GM23338 (cell line): Measurements from ENCODE around the gene ZBTB46. TPM values are rescaled to one million over a fixed set of nuclear protein-coding genes. Genes with fewer than 3 reads are reported as not detected.

Experiments used
- ATAC-seq: fragments of 200-7000 bp; cut with Tn5 transposase; 3 replicates; pipeline ENCODE4 v1.9.1; 2020
- DNase-seq: peaks from one replicate; pipeline ENCODE4 v3.0.0-alpha.2; 2015; ENCODE audit warnings: low spot score
- H2AFZ ChIP-seq: fragments of 200-600 bp; sonication (generic); 2 replicates; pipeline ENCODE4 v1.8.0; 2016; ENCODE audit warnings: antibody characterized with exemption, mild to moderate bottlenecking, moderate library complexity
- H3F3A ChIP-seq: fragments of 200-600 bp; sonication (generic); replicated peaks from 2 replicates; pipeline ENCODE4 v1.8.0; 2017; ENCODE audit warnings: antibody characterized with exemption, mixed run types, low read depth
- H3K27ac ChIP-seq: fragments of 200-600 bp; sonication (generic); 2 replicates; pipeline ENCODE4 v1.6.1; 2016; ENCODE audit warnings: low read depth
- H3K27me3 ChIP-seq: fragments of 200-600 bp; sonication (generic); 2 replicates; pipeline ENCODE4 v1.8.0; 2016; ENCODE audit warnings: mild to moderate bottlenecking, mixed run types, moderate library complexity; ENCODE audit not compliant: insufficient read depth
- H3K36me3 ChIP-seq: fragments of 200-600 bp; sonication (generic); 2 replicates; pipeline ENCODE4 v1.8.0; 2016; ENCODE audit warnings: mild to moderate bottlenecking; ENCODE audit not compliant: insufficient read depth
- H3K4me1 ChIP-seq: fragments of 200-600 bp; sonication (generic); 2 replicates; pipeline ENCODE4 v1.8.0; 2016; ENCODE audit warnings: mild to moderate bottlenecking, moderate library complexity; ENCODE audit not compliant: insufficient read depth
- H3K4me2 ChIP-seq: fragments of 200-600 bp; sonication (generic); 2 replicates; pipeline ENCODE4 v1.7.1; 2017; ENCODE audit warnings: mixed run types
- H3K4me3 ChIP-seq: fragments of 200-600 bp; sonication (generic); 2 replicates; pipeline ENCODE4 v1.6.1; 2016; ENCODE audit warnings: mixed run types
- H3K79me2 ChIP-seq: fragments of 200-600 bp; sonication (generic); replicated peaks from 2 replicates; pipeline ENCODE4 v1.8.0; 2017; ENCODE audit warnings: mild to moderate bottlenecking; ENCODE audit not compliant: insufficient read depth
- H3K9me2 ChIP-seq: fragments of 200-600 bp; sonication (generic); 2 replicates; pipeline ENCODE4 v1.8.0; 2017; ENCODE audit not compliant: insufficient read depth
- H4K20me1 ChIP-seq: fragments of 200-600 bp; sonication (generic); replicated peaks from 2 replicates; pipeline ENCODE4 v1.8.0; 2017; ENCODE audit warnings: mild to moderate bottlenecking; ENCODE audit not compliant: insufficient read depth
- H3K27ac Mint-ChIP-seq: 2 replicates; pipeline ENCODE4 v1.8.0; 2020; ENCODE audit warnings: inconsistent platforms, mild to moderate bottlenecking, moderate library complexity, mixed read lengths
- H3K27me3 Mint-ChIP-seq: 3 replicates; pipeline ENCODE4 v1.8.0; 2022; ENCODE audit warnings: low read depth, mild to moderate bottlenecking, moderate library complexity, mixed read lengths, inconsistent platforms; ENCODE audit not compliant: insufficient read depth, poor library complexity
- H3K36me3 Mint-ChIP-seq: 3 replicates; pipeline ENCODE4 v1.8.0; 2021; ENCODE audit warnings: low read depth, mild to moderate bottlenecking, inconsistent platforms, moderate library complexity, mixed read lengths
- H3K4me1 Mint-ChIP-seq: 3 replicates; pipeline ENCODE4 v1.8.0; 2020; ENCODE audit warnings: mild to moderate bottlenecking, inconsistent platforms, mixed read lengths
- H3K4me3 Mint-ChIP-seq: 3 replicates; pipeline ENCODE4 v1.8.0; 2021; ENCODE audit warnings: moderate library complexity, mild to moderate bottlenecking, inconsistent platforms, mixed read lengths
- H3K9me3 Mint-ChIP-seq: 3 replicates; pipeline ENCODE4 v1.8.0; 2020; ENCODE audit warnings: moderate library complexity, mild to moderate bottlenecking, inconsistent platforms, mixed read lengths
- CREB1 ChIP-seq: fragments of 250-450 bp; sonication (Bioruptor Pico); IDR thresholded peaks from 2 replicates; pipeline ENCODE4 v1.5.0; 2020; ENCODE audit warnings: low read depth, mild to moderate bottlenecking, moderate library complexity
- CTCF ChIP-seq, 2 experiments: fragments of 200-600 bp in 1 of 2; sonication (generic) in 1 of 2; conservative IDR thresholded peaks; 2 replicates each; pipeline versions ENCODE4 v1.5.1 to v1.6.1; 2016 to 2017; ENCODE audit warnings: antibody characterized with exemption in 2 of 2, low read depth in 2 of 2, mild to moderate bottlenecking in 2 of 2, moderate library complexity in 1 of 2
- ETS1 ChIP-seq: IDR thresholded peaks from 2 replicates; pipeline ENCODE4 v1.6.1; 2016; ENCODE audit warnings: antibody characterized with exemption
- EZH2 ChIP-seq: fragments of 200-600 bp; sonication (generic); IDR thresholded peaks from one replicate; pipeline ENCODE4 v1.8.0; 2017; ENCODE audit warnings: antibody characterized with exemption, mild to moderate bottlenecking, low read depth; ENCODE audit not compliant: unreplicated experiment
- EZH2phosphoT487 ChIP-seq: fragments of 200-600 bp; sonication (generic); IDR thresholded peaks from one replicate; pipeline ENCODE4 v1.8.1; 2018; ENCODE audit warnings: antibody characterized with exemption; ENCODE audit not compliant: unreplicated experiment
- JUNB ChIP-seq: IDR thresholded peaks from one replicate; pipeline ENCODE4 v1.6.1; 2016; ENCODE audit warnings: antibody characterized with exemption; ENCODE audit not compliant: unreplicated experiment
- NANOG ChIP-seq: IDR thresholded peaks from 2 replicates; pipeline ENCODE4 v1.6.1; 2016; ENCODE audit warnings: antibody characterized with exemption, borderline replicate concordance
- POLR2AphosphoS5 ChIP-seq: IDR thresholded peaks from 2 replicates; pipeline ENCODE4 v1.6.1; 2016; ENCODE audit warnings: antibody characterized with exemption, low read depth
- REST ChIP-seq: IDR thresholded peaks from one replicate; pipeline ENCODE4 v1.6.1; 2018; ENCODE audit warnings: antibody characterized with exemption; ENCODE audit not compliant: unreplicated experiment
- STAT1 ChIP-seq: IDR thresholded peaks from one replicate; pipeline ENCODE4 v1.6.1; 2016; ENCODE audit warnings: antibody characterized with exemption; ENCODE audit not compliant: unreplicated experiment
- ZNF114 ChIP-seq: fragments of 250-450 bp; sonication (Bioruptor Pico); IDR thresholded peaks from 2 replicates; pipeline ENCODE4 v1.5.0; 2020; ENCODE audit warnings: mild to moderate bottlenecking, moderate library complexity
- ZNF331 ChIP-seq: fragments of 250-450 bp; sonication (Bioruptor Pico); IDR thresholded peaks from 2 replicates; pipeline ENCODE4 v1.5.0; 2020; ENCODE audit warnings: low read depth, mild to moderate bottlenecking, moderate library complexity
- ZNF462 ChIP-seq: fragments of 250-450 bp; sonication (Bioruptor Pico); IDR thresholded peaks from 2 replicates; pipeline ENCODE4 v1.5.0; 2020; ENCODE audit warnings: mild to moderate bottlenecking, moderate library complexity
- polyA plus RNA-seq: library from polyadenylated mRNA; unstranded; fragments of >200 nt; fragmentation: Nextera tagmentation; extraction: Ambion mirVana; gene quantifications from 2 replicates; pipeline ENCODE4 v1.2.1, GENCODE V29; 2016
- total RNA-seq: library from RNA; depleted of rRNA; stranded (reverse); fragments of >200 nt; shearing (Covaris generic); gene quantifications from 2 replicates; pipeline ENCODE4 v1.2.3, GENCODE V29; 2014

The ZBTB46 gene
- total and polyA plus RNA-seq, 2 experiments from 2014 or later, result 3.2 to 26.9 TPM

GRCh38 chr20:63765902-63766301 lies 65.2 kb downstream of the ZBTB46 start:
- no peaks in the 10 kb centered on the region for H3K27me3 ChIP-seq
- H2AFZ ChIP-seq, result no peak overlapping the region
- H3K4me2 ChIP-seq, result no peak overlapping the region
- ATAC-seq (no peak), DNase-seq (no peak)
- no peak for TF ChIP-seq ZNF462 (CRISPR knock-in tag)
- TF ChIP-seq JUNB, result no peak
- no peak for TF ChIP-seq CTCF (conservative IDR thresholded peaks at IDR 0.05; ENCODE audit: low read depth in 2 of 2)
- no peak for TF ChIP-seq STAT1
- no peak for TF ChIP-seq ZNF114 (CRISPR knock-in tag)
- no peak for TF ChIP-seq POLR2AphosphoS5
- no peak for TF ChIP-seq ZNF331 (CRISPR knock-in tag)
- no peak for TF ChIP-seq EZH2phosphoT487
- TF ChIP-seq CREB1 (CRISPR knock-in tag), result no peak
- no peak for TF ChIP-seq ETS1
- TF ChIP-seq REST, result no peak
- no peak for TF ChIP-seq NANOG
- TF ChIP-seq EZH2, result no peak
- Mint-ChIP-seq H3K27me3 (peaks cover 2% of the 10 kb centered on the region), H3K27ac (no peak overlapping the region), H3K4me3 (no peak overlapping the region), H3K4me1 (no peaks in the 10 kb centered on the region; the same call in 2 of the 3 replicates), H3K36me3 (peaks cover 20% of the 10 kb centered on the region), H3K9me3 (no peaks in the 10 kb centered on the region)
- H3K27ac ChIP-seq, result no peak overlapping the region
- no peaks in the 10 kb centered on the region for H3K9me2 ChIP-seq
- no peaks in the 10 kb centered on the region for H3K36me3 ChIP-seq
- H3K4me3 ChIP-seq, result no peak overlapping the region
- no peaks in the 10 kb centered on the region for H3K4me1 ChIP-seq
- 0 out of 2 replicates have a peak, but pooled peaks cover 7% of the 10 kb centered on the region for H3F3A ChIP-seq
- H4K20me1 ChIP-seq, result no peaks in the 10 kb centered on the region; the same call in 1 of the 2 replicates
- H3K79me2 ChIP-seq, result no peaks in the 10 kb centered on the region
